SK-N-MC (cell line): ENCODE results near the gene RDX.

Source experiments
- FOXP2 ChIP-seq: optimal IDR thresholded peaks from 2 replicates; pipeline ENCODE3; 2011; ENCODE audit warnings: mild to moderate bottlenecking, moderate library complexity; ENCODE audit not compliant: insufficient read depth; ENCODE audit errors: extremely low read length, control extremely low read depth
- POLR2AphosphoS5 ChIP-seq: IDR thresholded peaks from 2 replicates; pipeline ENCODE4 v1.6.1; 2012; ENCODE audit warnings: mild to moderate bottlenecking, low read depth, low read length, borderline replicate concordance

GRCh38 chr11:110295086-110295485, 1.3 kb downstream of the RDX start:
- TF ChIP-seq POLR2AphosphoS5 (no peak), FOXP2 (no peak)
